22Rv1 (cell line): ENCODE results near the gene INPP5A.

Source experiments
- H3K27ac ChIP-seq: fragments of 450-650 bp; 2 replicates; pipeline ENCODE4 v1.5.1; 2017
- ZFX ChIP-seq: fragments of 450-650 bp; IDR thresholded peaks from 2 replicates; pipeline ENCODE4 v1.6.1; 2017; ENCODE audit warnings: antibody characterized with exemption, borderline replicate concordance
- TF ChIP-seq, protein P1 (sequence below): fragments of 450-650 bp; IDR thresholded peaks from 2 replicates; pipeline ENCODE4 v1.5.1; 2017; ENCODE audit warnings: mild to moderate bottlenecking

INPP5A gene

DNA sequence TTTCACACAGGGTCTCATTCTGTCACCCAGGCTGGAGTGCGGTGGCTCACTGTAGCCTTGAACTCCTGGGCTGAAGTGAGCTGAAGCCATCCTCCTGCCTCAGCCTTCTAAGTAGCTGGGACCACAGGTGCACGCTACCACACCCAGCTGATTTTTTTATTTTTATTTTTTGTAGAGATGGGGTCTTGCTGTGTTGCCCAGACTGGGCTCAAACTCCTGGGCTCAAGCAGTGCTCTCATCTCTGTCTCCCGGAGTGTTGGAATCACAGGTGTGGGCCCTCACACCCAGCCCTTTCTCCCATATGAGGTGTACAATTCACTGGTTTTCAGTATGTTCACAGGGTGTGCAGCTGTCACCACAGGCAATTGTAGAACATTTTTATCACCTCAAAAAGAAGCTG lies 5.2 kb downstream of the INPP5A start:
- TF ChIP-seq, protein P1, sequence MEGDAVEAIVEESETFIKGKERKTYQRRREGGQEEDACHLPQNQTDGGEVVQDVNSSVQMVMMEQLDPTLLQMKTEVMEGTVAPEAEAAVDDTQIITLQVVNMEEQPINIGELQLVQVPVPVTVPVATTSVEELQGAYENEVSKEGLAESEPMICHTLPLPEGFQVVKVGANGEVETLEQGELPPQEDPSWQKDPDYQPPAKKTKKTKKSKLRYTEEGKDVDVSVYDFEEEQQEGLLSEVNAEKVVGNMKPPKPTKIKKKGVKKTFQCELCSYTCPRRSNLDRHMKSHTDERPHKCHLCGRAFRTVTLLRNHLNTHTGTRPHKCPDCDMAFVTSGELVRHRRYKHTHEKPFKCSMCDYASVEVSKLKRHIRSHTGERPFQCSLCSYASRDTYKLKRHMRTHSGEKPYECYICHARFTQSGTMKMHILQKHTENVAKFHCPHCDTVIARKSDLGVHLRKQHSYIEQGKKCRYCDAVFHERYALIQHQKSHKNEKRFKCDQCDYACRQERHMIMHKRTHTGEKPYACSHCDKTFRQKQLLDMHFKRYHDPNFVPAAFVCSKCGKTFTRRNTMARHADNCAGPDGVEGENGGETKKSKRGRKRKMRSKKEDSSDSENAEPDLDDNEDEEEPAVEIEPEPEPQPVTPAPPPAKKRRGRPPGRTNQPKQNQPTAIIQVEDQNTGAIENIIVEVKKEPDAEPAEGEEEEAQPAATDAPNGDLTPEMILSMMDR = no peak
- TF ChIP-seq ZFX = no peak
- H3K27ac ChIP-seq = no peak overlapping the region

DNA sequence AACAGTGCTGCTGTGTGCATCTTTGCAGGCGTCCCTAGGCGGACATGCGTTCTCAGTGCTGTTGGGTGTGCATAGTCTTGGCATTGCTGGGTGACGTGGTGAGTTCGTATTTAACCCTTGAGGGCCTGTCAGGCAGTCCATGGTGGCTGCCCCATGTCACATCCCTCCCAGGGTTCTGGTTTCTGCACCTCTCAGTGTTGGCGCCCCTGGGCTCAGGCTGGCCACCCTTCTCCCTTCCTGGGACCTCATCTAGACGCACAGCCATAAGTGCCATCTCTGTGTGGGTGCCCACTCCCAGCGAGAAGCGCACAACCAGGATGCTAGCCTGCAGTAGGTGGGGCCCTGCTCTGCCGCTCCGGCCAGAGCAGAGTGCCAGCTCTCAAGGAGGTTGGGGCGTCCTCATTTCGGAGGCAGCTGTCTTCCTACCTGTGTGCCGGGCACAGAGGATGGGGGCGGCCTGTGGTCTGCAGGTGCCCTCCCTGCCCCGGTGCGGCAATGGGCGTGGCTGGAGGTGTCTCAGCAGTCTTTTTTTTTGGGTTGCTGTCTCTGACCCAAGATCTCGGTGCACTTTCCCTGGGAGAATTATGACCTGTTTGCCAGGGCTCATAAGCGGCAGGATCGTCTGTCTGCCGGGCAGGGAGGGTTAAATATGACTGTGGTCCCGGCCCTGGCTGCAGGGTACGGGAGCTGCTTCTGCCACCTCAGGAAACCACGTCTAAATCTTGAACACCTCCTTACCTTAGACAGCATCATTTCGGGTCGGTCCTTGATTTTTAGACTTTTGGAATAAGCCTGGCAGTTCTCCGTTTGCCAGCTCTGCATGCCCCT lies 6.5 kb downstream of the INPP5A start:
- H3K27ac ChIP-seq = no peak overlapping the region
- TF ChIP-seq ZFX = no peak
- TF ChIP-seq, protein P1 = no peak

DNA sequence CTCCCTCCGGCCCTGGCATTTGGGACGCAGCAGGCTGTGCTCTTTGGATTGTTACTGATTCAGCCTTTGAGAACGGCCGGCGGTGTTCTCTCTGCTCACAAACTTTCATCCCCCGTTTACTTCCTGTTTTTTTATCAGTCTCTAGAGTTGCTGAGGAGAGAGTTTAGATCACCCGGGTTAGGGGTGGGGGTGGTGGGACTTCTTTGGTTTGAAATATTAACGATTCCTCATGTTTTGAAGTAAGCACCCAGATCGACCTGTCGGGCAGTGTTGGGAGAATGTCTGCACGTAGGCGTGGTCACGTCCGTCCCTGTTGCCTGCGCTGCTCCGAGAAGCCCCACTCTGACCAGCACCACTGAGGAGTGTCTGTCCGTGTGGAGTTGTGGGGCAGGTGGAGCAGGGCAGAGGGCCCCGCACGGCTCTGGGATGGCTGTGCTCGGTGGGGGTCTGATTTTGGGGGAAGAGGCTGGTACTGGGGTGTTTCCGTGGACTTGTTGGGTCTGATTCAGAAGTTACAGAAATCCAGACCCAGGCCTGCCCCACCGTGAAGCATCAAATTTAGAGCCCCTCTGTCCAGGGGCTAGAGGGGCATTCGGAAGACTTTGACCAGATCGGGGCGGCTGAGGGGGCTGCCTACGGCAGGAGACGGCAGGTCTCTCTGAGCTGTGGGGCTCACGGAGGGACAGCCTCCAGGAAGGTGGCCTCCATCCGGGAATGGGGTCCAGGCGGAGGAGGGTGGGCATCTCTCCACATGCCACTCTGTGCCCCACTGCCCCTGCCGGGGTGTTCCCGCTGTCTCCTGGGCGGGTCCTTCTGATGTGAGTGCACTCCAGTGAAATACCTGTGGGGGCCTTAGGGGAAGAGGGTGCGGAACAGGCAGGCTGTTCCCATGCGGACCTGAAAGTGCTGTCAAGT lies 7.4 kb downstream of the INPP5A start:
- TF ChIP-seq, protein P1 = no peak
- TF ChIP-seq ZFX = no peak
- no peak overlapping the region for H3K27ac ChIP-seq

DNA sequence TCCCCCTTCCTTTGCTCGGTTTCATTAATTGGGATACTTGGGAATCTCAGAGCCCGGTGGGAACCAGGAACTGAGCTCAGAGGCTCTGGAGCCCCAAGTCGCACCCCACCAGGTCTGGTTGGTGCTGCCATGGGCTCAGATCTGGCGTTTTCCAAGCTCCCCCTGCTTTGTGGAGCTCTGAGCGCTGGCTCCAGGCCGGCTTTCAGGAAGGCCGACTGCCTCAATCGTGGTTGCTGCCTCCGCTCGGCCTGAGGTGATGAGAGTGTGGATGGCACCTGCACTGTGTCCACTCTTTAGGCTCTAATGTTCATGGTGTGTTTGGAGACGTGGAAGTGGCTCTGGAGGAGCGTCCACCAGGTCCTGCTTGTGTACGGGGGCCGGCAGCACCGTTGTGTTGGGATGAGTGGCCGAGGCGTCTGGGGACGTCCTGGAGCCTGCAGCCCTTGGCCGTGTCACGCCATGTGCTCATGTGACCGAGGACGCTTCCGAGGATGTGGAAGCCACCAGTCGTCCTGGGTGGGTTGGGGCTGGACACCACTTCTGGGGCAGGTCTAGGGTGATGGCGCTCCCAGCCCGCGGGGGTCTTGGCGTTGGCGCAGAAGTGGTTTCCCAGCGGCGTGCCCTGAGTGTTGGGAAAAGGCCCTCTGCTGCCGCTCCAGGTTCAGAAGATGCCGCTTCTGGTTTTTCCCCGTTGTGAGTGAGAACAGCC lies 8.2 kb downstream of the INPP5A start:
- TF ChIP-seq, protein P1 = no peak
- TF ChIP-seq ZFX = no peak
- no peak overlapping the region for H3K27ac ChIP-seq

DNA sequence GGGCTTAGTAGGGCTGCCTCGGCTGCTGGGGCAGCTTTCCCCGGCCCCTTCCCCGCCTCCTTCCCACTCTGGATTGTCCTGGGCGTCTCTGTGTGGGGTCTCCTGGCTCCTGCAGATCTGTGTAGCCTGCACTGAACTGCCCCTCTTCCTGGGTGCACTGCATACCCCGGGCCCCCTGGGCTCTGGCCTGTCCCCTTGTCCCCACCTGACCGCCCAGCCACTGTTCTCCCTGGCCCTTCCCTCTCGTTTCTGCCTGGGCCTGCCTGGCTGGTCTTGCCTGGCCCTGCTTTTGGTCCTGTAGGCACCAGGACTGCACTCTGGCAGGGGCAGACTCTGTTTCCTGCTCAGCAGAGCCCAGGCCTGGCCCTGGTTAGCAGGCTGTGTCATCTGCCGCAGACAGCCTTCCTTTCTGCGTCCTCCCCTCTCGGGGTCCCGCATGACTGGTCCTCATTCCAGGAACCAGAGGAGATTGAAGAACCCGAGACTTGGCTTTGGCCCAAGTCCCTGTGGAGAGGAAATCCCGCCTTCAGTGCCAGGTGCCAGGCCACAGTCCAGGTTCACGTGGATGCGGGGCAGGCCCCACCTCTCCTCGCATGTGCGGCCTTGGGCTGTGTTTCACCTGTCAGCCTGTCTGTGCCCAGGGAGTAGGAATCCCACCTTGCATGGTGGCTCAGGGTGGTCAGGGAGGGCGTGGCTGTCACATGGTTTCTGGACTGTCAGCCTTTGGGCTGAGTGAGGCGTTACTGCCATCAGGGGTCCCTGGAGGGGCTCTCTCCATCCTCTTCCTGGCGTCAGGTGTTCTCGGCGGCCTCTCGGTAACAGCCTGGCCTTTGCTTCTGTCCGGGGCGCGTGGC lies 9.2 kb downstream of the INPP5A start:
- TF ChIP-seq, protein P1 = no peak
- no peak for TF ChIP-seq ZFX
- no peak overlapping the region for H3K27ac ChIP-seq

DNA sequence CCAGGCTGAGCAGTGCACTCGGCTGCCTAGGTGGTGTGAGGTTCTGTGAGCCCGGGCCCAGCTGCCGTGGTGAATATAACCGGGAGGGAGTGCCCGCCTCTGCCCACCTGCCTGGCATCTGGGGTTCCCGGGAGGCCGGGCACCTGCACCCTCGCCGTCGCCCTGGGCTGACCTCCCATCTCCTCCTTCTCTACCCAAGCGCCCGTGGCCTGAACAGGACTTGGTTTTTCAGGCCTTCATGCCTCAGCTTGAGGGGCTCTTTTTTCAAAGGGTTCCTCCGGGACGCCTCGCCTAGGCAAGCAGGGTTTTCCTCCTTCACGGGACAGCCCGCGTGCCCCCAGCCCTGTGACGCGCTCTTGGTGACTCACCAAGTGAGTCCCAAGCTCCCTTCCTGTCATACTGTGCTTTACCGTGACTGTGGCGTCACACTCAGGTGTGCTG lies 9.9 kb downstream of the INPP5A start:
- H3K27ac ChIP-seq = no peak overlapping the region

More for the DNA sequence above, 9.9 kb downstream of the INPP5A start:
- TF ChIP-seq ZFX = no peak
- TF ChIP-seq, protein P1 = no peak
